Activated T-helper 1 cell treated with anti-CD3 and anti-CD28 coated beads, Interleukin-12 subunit alpha, Interleukin-12 subunit beta, Interleukin-2, Interleukin-4 antibody, amounts not matched to agents 30 ng/mL and 10 ng/mL and 1 ng/mL, durations not matched to agents 14 hours and 24 hours and 36 hours (primary cell): ENCODE results near the gene IFNA1. TPM values are rescaled to one million over a fixed set of nuclear protein-coding genes. Genes with fewer than 3 reads are reported as not detected.

Experiments used
- DNase-seq: peaks from one replicate; pipeline ENCODE4 v3.0.0; 2021; ENCODE audit warnings: low spot score
- H3K27ac Mint-ChIP-seq: one replicate; pipeline ENCODE4 v1.8.0; 2021; ENCODE audit warnings: mild to moderate bottlenecking, mixed read lengths
- H3K27me3 Mint-ChIP-seq: one replicate; pipeline ENCODE4 v1.8.0; 2022; ENCODE audit warnings: mild to moderate bottlenecking, moderate library complexity, mixed read lengths; ENCODE audit not compliant: insufficient read depth
- H3K36me3 Mint-ChIP-seq: one replicate; pipeline ENCODE4 v1.8.0; 2021; ENCODE audit warnings: low read depth, mixed read lengths
- H3K4me1 Mint-ChIP-seq: one replicate; pipeline ENCODE4 v1.8.0; 2021; ENCODE audit warnings: low read depth, mixed read lengths
- H3K4me3 Mint-ChIP-seq: one replicate; pipeline ENCODE4 v1.8.0; 2021; ENCODE audit warnings: mild to moderate bottlenecking, moderate library complexity, mixed read lengths
- H3K9me3 Mint-ChIP-seq: one replicate; pipeline ENCODE4 v1.8.0; 2021; ENCODE audit warnings: mixed read lengths
- intact Hi-C: fragments of 100-400 bp; cut with micrococcal nuclease; formaldehyde crosslinking; loops from one replicate; pipeline ENCODE4 v1.15.1; 2024
- total RNA-seq: library from RNA; stranded (reverse); gene quantifications from 2 replicates; pipeline ENCODE4 v1.2.3, GENCODE V29; 2022

IFNA1 gene
- total RNA-seq, 1 donor from 2014 or later = not detected

DNA sequence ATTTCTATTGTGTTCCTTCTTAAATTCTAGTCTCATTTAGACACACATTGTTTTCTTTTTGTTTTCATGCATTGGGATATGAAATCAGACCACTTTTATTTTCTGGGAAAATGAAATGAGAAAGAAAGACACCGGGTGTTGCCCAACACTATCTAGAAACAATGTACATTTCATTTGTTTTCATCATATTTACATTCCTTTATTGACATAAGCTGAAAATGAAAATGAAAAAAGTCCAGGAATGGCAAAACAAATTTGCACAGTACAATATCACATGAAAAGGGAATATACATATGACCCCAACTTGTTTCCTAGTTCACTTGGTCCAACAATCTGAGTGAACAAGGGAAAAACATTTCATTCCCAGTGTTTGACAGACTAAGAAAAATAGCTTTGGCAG, 21.1 kb downstream of the IFNA1 start:
- Mint-ChIP-seq H3K36me3 (no peaks in the 10 kb centered on the region), H3K4me3 (no peak overlapping the region), H3K4me1 (no peaks in the 10 kb centered on the region), H3K27ac (no peak overlapping the region), H3K9me3 (no peaks in the 10 kb centered on the region), H3K27me3 (peaks cover 45% of the 10 kb centered on the region)
- DNase-seq = no peak
- intact Hi-C loops = loop anchor here (10.0 kb wide), 1 partner anchor 653 kb away; no protein-coding TSS in a partner anchor

DNA sequence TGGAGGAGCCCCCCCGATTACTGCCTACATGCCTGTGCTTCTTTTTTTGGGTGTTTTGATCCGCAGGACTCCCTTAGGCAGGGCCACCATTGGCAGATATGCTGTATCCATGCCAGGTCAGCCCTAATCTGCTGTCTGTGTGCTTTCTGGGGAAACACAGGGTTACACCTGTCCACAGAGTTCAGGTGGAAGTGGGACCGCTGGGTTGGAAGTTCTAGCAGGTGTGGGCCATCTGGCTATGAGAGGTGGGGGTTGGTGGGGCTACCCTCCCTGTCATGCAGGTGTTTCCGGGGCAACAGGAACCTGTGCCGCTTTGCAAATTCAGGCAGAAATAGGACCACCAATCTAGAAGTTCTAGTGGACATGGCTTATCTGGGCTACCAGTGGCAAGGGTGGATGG, 24.9 kb downstream of the IFNA1 start:
- H3K27ac Mint-ChIP-seq = no peak overlapping the region
- no peak for DNase-seq
- H3K36me3 Mint-ChIP-seq = no peaks in the 10 kb centered on the region
- H3K9me3 Mint-ChIP-seq = no peaks in the 10 kb centered on the region
- no peaks in the 10 kb centered on the region for H3K4me1 Mint-ChIP-seq
- H3K27me3 Mint-ChIP-seq = peaks cover 43% of the 10 kb centered on the region
- intact Hi-C loops = loop anchor here (10.0 kb wide), 1 partner anchor 650 kb away; no protein-coding TSS in a partner anchor
- no peak overlapping the region for H3K4me3 Mint-ChIP-seq

DNA sequence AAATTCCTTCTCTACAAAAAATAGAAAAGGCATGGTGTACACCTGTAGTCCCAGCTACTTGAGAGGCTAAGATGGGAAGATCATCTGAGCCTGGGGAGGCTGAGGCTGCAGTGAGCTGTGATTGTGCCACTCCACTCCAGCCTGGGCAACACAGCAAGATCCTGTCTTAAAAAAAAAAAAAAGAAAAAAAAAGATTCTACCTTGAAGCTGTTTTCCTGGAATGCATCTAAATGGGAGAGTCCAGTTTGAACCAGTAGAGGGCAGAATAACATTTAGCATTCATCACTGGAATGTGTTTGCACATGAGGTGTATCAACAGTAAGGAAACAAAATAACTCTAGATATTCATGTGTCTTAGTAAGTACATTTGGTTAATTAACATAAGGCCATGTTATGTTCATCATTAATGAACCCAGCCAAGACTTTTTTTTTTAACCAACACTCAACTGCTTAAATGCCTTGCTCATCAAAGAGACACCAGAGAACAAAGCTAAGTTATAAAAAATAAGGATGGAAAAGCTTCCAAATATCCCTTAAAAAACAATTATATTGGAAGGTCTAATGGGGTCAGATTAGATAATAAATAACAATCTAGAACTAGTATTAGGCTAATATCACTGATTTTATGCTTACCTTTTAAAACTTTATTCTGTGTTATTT, 25.8 kb downstream of the IFNA1 start:
- peak; percentile 10 for DNase-seq
- Mint-ChIP-seq H3K4me1 (no peaks in the 10 kb centered on the region), H3K4me3 (no peak overlapping the region), H3K36me3 (no peaks in the 10 kb centered on the region), H3K27ac (no peak overlapping the region), H3K27me3 (peaks cover 34% of the 10 kb centered on the region), H3K9me3 (no peaks in the 10 kb centered on the region)
- intact Hi-C loops = loop anchor here (1.0 to 10.0 kb wide), 4 partner anchors 93 to 649 kb away; no protein-coding TSS in a partner anchor

DNA sequence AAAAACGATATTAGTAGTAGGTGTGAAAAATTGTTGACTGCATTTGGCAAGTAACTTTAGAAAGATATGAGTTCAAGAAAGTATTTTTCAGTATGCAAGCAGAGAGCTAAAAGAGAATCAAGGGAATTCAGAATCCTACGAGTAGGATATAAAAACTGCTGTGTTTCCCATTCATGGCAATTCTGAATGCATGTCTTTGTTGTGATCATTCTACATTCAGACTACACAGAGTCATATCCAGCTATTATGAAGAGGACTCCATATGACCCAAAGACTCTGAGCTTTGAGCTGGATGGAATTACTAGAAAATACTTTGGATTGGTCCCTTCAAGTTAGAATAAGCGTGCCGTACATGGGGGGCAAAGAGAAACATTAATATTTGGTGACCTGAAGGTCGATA, 29.9 kb downstream of the IFNA1 start:
- Mint-ChIP-seq H3K27me3 (peaks cover 20% of the 10 kb centered on the region), H3K27ac (no peak overlapping the region), H3K36me3 (no peaks in the 10 kb centered on the region), H3K4me3 (no peak overlapping the region), H3K4me1 (no peaks in the 10 kb centered on the region), H3K9me3 (no peaks in the 10 kb centered on the region)
- intact Hi-C loops = no loop called here
- no peak for DNase-seq

DNA sequence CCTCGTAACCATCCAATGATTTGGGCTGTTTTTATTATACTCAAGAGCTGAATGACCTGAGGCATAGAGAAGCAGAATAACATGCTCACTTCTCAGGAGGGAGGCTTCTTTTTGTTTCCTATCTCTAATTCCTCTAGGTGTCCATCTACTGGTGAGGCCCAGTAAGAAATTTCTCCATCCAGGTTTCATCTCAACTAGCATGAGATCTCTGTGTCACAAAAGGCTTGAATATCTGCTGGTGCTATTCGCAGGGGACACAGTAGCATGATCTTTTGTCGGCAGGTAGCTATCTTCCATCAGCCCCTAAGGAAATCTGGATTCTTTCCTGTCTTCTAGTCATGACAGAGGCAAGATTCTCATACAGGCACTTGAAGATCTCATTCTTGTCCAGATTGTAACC, 33.0 kb downstream of the IFNA1 start:
- H3K36me3 Mint-ChIP-seq = no peaks in the 10 kb centered on the region
- intact Hi-C loops = no loop called here
- H3K4me1 Mint-ChIP-seq = no peaks in the 10 kb centered on the region

DNA sequence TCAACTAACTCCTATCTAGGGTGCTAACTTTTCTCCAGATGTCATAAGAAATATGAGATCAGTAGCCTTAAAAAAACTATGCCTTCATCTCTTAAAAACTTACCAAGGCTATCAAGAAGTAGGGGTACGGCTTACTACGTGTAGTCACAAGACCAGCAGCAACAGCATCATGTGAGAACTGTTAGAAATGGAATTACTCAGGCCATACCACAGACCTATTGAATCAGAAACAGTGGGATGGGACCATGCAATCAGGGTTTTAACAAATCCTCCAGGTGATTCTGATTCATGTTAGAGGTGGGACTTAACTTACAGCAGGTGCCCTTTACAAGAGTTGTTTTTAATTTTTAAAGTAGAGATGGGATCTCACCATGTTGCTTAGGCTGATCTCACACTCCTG, 37.2 kb downstream of the IFNA1 start:
- H3K9me3 Mint-ChIP-seq = no peaks in the 10 kb centered on the region

More for the DNA sequence above, 33.0 kb downstream of the IFNA1 start:
- no peaks in the 10 kb centered on the region for H3K9me3 Mint-ChIP-seq
- no peak for DNase-seq
- no peak overlapping the region for H3K4me3 Mint-ChIP-seq
- peaks cover 10% of the 10 kb centered on the region for H3K27me3 Mint-ChIP-seq
- no peak overlapping the region for H3K27ac Mint-ChIP-seq

DNA sequence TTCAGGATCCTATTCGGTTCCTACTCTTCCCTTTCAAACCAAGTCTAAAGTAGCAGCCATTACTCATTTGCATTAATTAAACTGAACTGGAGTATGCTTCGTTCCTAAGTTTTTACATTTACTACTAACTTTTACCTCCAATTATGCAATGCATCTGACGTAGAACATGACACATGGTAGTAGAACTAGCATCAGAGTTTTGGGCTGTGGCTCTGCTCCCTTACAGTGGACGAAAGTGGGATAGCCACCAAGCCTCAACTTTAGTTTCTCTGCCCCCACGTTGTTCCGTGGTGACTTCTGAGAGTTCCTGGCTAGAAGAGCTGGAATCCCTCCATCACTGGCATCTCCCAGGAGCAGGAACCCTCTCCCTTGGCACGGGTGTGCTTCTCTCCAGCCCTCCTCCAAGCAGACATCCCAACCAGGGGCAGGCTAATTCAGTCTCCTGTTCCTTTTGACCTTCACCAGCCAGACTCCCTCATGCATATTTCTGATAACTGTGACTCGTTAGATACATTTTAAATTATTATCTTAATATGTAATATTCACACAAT, 39.0 kb downstream of the IFNA1 start:
- no peak overlapping the region for H3K4me3 Mint-ChIP-seq
- no peak overlapping the region for H3K27ac Mint-ChIP-seq
- H3K27me3 Mint-ChIP-seq = peaks cover 10% of the 10 kb centered on the region
- no peaks in the 10 kb centered on the region for H3K36me3 Mint-ChIP-seq
- no peak for DNase-seq
- intact Hi-C loops = no loop called here
- no peaks in the 10 kb centered on the region for H3K9me3 Mint-ChIP-seq
- H3K4me1 Mint-ChIP-seq = no peaks in the 10 kb centered on the region

More for the DNA sequence above, 37.2 kb downstream of the IFNA1 start:
- DNase-seq = no peak
- peaks cover 6% of the 10 kb centered on the region for H3K27me3 Mint-ChIP-seq
- H3K4me1 Mint-ChIP-seq = no peaks in the 10 kb centered on the region
- H3K36me3 Mint-ChIP-seq = no peaks in the 10 kb centered on the region
- H3K27ac Mint-ChIP-seq = no peak overlapping the region
- intact Hi-C loops = no loop called here
- H3K4me3 Mint-ChIP-seq = no peak overlapping the region

DNA sequence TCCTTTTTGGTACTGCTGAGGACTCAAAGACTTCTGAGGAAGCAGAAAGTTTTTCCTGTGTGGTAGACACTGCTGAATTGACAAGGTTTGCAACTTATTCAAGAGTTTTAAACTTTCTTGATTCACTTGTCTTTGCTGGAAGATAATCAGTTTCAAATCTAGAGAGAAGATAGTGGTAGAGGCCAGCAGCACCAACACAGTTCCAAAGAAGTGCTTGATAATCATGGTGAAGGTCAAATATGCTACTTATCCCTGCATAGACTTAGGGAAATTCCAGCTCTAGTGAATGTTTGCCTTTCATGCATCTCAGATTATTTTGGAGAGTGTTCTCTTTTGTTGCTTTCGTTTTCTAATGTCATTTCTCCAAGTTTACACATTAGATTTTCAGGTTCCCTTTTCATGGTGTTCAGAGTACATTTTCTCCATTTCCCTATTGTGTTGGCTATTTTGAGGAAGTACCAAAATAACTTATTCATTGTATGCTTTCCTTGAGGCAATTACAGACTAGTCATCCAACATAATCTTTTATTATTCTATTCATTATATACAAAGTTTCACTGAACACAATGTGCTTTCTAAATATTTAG, 41.3 kb downstream of the IFNA1 start:
- Mint-ChIP-seq H3K27me3 (peaks cover 17% of the 10 kb centered on the region), H3K4me1 (no peaks in the 10 kb centered on the region), H3K27ac (no peak overlapping the region), H3K36me3 (no peaks in the 10 kb centered on the region), H3K4me3 (no peak overlapping the region), H3K9me3 (no peaks in the 10 kb centered on the region)
- DNase-seq = no peak
- intact Hi-C loops = loop anchor here (5.0 kb wide), 1 partner anchor 226 kb away; no protein-coding TSS in a partner anchor

DNA sequence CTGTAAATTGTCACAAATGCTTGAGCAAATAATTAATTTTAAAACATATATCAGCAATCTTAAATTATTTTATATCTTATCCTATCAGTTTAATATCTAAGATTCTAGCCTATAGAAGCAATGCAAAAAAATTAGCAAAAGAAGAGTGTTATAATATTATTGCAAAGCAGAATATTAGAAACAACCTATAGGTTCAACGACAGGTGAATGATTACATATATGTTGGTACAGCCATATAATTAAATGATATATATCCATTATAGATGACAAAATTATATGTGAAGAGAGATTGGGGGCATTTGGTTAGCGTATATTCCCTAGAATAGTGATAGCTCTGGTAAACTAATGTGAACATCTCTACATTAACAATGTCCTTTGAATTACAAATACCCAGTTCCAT, 42.0 kb downstream of the IFNA1 start, which contains the start of gene IFNE:
TSS of gene IFNE (minus strand) at position 101 of the 400 bp plus-strand sequence. CDS start 619 bp downstream, outside the sequence.
- no peaks in the 10 kb centered on the region for H3K4me1 Mint-ChIP-seq
- H3K36me3 Mint-ChIP-seq = no peaks in the 10 kb centered on the region
- peaks cover 15% of the 10 kb centered on the region for H3K27me3 Mint-ChIP-seq
- H3K4me3 Mint-ChIP-seq = no peak within 1 kb of the TSS
- no peaks in the 10 kb centered on the region for H3K9me3 Mint-ChIP-seq
- H3K27ac Mint-ChIP-seq = no peak within 1 kb of the TSS
- intact Hi-C loops = loop anchor here (5.0 kb wide), 1 partner anchor 225 kb away; no protein-coding TSS in a partner anchor
- no peak for DNase-seq

Other genes starting within 250 kb of the IFNA1 start
- gene IFNA7, start 238.2 kb upstream of the IFNA1 start, total RNA-seq = not detected in 2 replicates
- not detected in 2 replicates for gene IFNA10, start 233.3 kb upstream of the IFNA1 start, total RNA-seq
- gene IFNA16, start 223.1 kb upstream of the IFNA1 start, total RNA-seq = not detected in 2 replicates
- not detected in 2 replicates for gene IFNA17, start 212.2 kb upstream of the IFNA1 start, total RNA-seq
- not detected in 2 replicates for gene IFNA14, start 200.4 kb upstream of the IFNA1 start, total RNA-seq
- gene IFNA5, start 135.1 kb upstream of the IFNA1 start, total RNA-seq = not detected in 2 replicates
- 14.1 and 15.6 TPM in 2 replicates for gene KLHL9, start 105.0 kb upstream of the IFNA1 start, total RNA-seq
- not detected in 2 replicates for gene IFNA6, start 89.6 kb upstream of the IFNA1 start, total RNA-seq
- not detected in 2 replicates for gene IFNA13, start 72.4 kb upstream of the IFNA1 start, total RNA-seq
- not detected in 2 replicates for gene IFNA2, start 55.0 kb upstream of the IFNA1 start, total RNA-seq
- not detected in 2 replicates for gene IFNA8, start 31.3 kb upstream of the IFNA1 start, total RNA-seq
- not detected in 2 replicates for gene IFNE, start 41.9 kb downstream of the IFNA1 start, total RNA-seq